ENCODE measurements around the gene GSTM4. TPM values are rescaled to one million over a fixed set of nuclear protein-coding genes. Genes with fewer than 3 reads are reported as not detected.

Gene GSTM4
- polyA plus RNA-seq, 4 donors, result 49.3 to 65.5 (median 61.8) TPM

GRCh38 chr1:109636201-109636952, 19.5 kb upstream of the GSTM4 start:
- DNase-seq (ENCODE audit: low read depth in 4 of 4, low spot score in 2 of 4), result no peak

GRCh38 chr1:109637446-109637845, 18.5 kb upstream of the GSTM4 start:
- DNase-seq (ENCODE audit: low read depth in 4 of 4, low spot score in 2 of 4), result no peak

GRCh38 chr1:109639063-109639840, 16.6 kb upstream of the GSTM4 start:
- DNase-seq (ENCODE audit: low read depth in 4 of 4, low spot score in 2 of 4), result no peak

GRCh38 chr1:109639841-109640184, 16.1 kb upstream of the GSTM4 start:
- no peak for DNase-seq (ENCODE audit: low read depth in 4 of 4, low spot score in 2 of 4)

- no peak for DNase-seq (ENCODE audit: low read depth in 4 of 4, low spot score in 2 of 4)
These were observed 15.5 kb upstream of the GSTM4 start for GRCh38 chr1:109640285-109640865.

- no peak for DNase-seq (ENCODE audit: low read depth in 4 of 4, low spot score in 2 of 4)
These were observed 14.7 kb upstream of the GSTM4 start for GRCh38 chr1:109641078-109641740.

GRCh38 chr1:109641861-109642260, 14.0 kb upstream of the GSTM4 start:
- no peak for DNase-seq (ENCODE audit: low read depth in 4 of 4, low spot score in 2 of 4)

- DNase-seq (ENCODE audit: low read depth in 4 of 4, low spot score in 2 of 4), result no peak
These were observed 13.3 kb upstream of the GSTM4 start for GRCh38 chr1:109642626-109643025.

GRCh38 chr1:109643385-109644230, 12.3 kb upstream of the GSTM4 start:
- no peak for DNase-seq (ENCODE audit: low read depth in 4 of 4, low spot score in 2 of 4)

- no peak for DNase-seq (ENCODE audit: low read depth in 4 of 4, low spot score in 2 of 4)
These were observed 11.2 kb upstream of the GSTM4 start for GRCh38 chr1:109644670-109645069.

GRCh38 chr1:109649491-109649914, 6.4 kb upstream of the GSTM4 start:
- DNase-seq (ENCODE audit: low read depth in 4 of 4, low spot score in 2 of 4), result no peak

- DNase-seq (ENCODE audit: low read depth in 4 of 4, low spot score in 2 of 4), result no peak
These were observed 5.3 kb upstream of the GSTM4 start for GRCh38 chr1:109650609-109651008.

- no peak for DNase-seq (ENCODE audit: low read depth in 4 of 4, low spot score in 2 of 4)
These were observed 3.5 kb upstream of the GSTM4 start for GRCh38 chr1:109652402-109652801.

GRCh38 chr1:109653306-109653705, 2.6 kb upstream of the GSTM4 start:
- no peak for DNase-seq (ENCODE audit: low read depth in 4 of 4, low spot score in 2 of 4)

GRCh38 chr1:109654519-109654918, 1.4 kb upstream of the GSTM4 start:
- no peak for DNase-seq (ENCODE audit: low read depth in 4 of 4, low spot score in 2 of 4)

GRCh38 chr1:109657395-109657794, 1.5 kb downstream of the GSTM4 start:
- no peak for DNase-seq (ENCODE audit: low read depth in 4 of 4, low spot score in 2 of 4)

GRCh38 chr1:109657970-109658369, 2.1 kb downstream of the GSTM4 start:
- no peak for DNase-seq (ENCODE audit: low read depth in 4 of 4, low spot score in 2 of 4)

- no peak for DNase-seq (ENCODE audit: low read depth in 4 of 4, low spot score in 2 of 4)
These were observed 2.7 kb downstream of the GSTM4 start for GRCh38 chr1:109658533-109659042.

- no peak for DNase-seq (ENCODE audit: low read depth in 4 of 4, low spot score in 2 of 4)
These were observed 3.2 kb downstream of the GSTM4 start for GRCh38 chr1:109659145-109659544.
